Measurements from ENCODE around the gene ONECUT3.
A peak's percentile ranks its signal among the peaks of the same experiment; 100 is the strongest.

Gene ONECUT3

DNA sequence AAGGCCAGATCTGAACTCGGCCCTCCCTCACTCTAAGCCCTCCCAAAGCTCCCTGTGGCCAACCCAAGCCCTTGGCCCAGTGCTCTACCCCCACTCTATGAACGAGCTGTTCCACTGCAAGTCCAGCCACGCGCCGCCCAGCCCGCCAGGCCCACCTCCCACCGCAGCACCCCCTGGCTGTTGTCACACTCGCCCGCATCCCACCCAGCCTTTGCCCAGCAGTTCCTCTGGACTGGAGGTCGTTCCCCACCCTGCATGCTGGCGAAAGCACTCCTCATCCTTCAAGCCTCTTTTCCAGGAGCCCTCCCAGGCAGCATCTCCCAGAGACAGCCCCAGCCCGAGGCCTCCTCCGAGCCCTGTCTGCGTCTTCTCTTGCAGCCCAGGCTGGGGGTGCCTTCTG is 33.1 kb upstream of the ONECUT3 start:
- Mint-ChIP-seq H3K27me3 (ENCODE audit: low read depth, poor library complexity) (peaks cover 97% of the 10 kb centered on the region), H3K4me1 (peaks cover 23% of the 10 kb centered on the region), H3K36me3 (ENCODE audit: low read depth) (no peaks in the 10 kb centered on the region), H3K4me3 (no peak overlapping the region), H3K9me3 (peaks cover 16% of the 10 kb centered on the region), H3K27ac (no peak overlapping the region)
- no peak for TF ChIP-seq CTCF (IDR thresholded peaks at IDR 0.05)
- DNase-seq, result no peak

GRCh38 chr19:1725100-1726064 is 27.9 kb upstream of the ONECUT3 start:
- peaks cover 91% of the 10 kb centered on the region for H3K27me3 Mint-ChIP-seq (ENCODE audit: low read depth, poor library complexity)
- peaks cover 3% of the 10 kb centered on the region for H3K4me1 Mint-ChIP-seq
- no peaks in the 10 kb centered on the region for H3K36me3 Mint-ChIP-seq (ENCODE audit: low read depth)
- no peak overlapping the region for H3K27ac Mint-ChIP-seq
- peak overlapping the region; percentile 68 for H3K4me3 Mint-ChIP-seq
- no peak for TF ChIP-seq CTCF (IDR thresholded peaks at IDR 0.05)
- H3K9me3 Mint-ChIP-seq, result no peaks in the 10 kb centered on the region
- peak; percentile 88 for DNase-seq

DNA sequence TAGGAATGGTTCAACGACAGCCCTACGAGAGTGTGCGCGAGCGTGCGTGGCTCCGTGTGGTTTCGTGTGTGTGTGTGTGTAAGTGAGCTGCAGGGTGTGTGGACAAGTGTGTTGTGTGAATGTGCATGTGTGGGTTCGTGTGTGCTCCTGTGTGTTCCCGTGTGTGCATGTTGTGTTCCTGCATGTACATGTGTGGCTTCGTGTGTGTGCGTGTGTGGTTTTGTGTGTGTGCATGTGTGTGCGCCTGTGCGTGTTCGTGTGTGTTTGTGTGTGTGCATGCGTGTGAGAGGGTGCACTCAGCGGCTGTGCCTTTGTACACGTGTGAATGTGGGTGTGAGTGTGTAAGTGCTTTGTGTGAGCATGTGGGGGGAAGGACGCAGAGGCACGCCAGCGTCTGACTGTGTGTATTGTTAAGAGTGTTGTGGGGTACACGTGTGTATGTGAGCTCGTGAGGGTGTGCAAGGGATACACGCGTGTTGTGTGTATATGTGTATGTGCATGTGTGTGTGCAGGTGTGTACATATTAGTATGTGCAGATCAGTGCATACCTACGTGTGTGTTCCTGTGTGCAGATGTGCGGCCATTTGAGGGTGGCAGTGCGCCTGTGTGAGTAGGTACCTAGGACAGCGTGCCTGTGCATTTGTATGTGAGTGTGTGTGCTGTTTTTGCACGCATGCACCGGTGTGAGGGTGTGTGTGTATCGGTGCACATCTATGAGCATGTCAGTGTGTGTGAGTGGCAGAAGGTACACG is 24.3 kb upstream of the ONECUT3 start:
- TF ChIP-seq CTCF (IDR thresholded peaks at IDR 0.05), result no peak
- H3K27me3 Mint-ChIP-seq (ENCODE audit: low read depth, poor library complexity), result peaks cover 91% of the 10 kb centered on the region
- no peak overlapping the region for H3K27ac Mint-ChIP-seq
- H3K36me3 Mint-ChIP-seq (ENCODE audit: low read depth), result no peaks in the 10 kb centered on the region
- no peaks in the 10 kb centered on the region for H3K4me1 Mint-ChIP-seq
- no peak for DNase-seq
- no peak overlapping the region for H3K4me3 Mint-ChIP-seq
- no peaks in the 10 kb centered on the region for H3K9me3 Mint-ChIP-seq

DNA sequence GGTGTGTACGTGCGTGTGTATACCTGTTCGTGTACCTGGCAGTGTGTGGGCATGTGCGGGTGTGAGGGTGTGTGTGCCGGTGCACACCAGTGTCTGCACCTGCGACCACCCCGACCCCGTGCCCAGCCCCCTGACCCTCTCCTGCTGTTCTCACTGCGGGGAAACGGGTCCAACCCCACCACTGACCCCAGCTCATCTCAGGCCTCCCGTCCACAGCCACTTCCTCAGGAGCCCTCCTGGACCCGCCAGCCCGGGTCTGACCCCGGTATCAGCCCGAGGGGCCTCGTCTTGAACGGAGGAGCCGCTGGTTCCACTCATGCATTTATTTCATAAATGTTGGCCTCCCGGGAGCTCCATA is 23.8 kb upstream of the ONECUT3 start:
- H3K36me3 Mint-ChIP-seq (ENCODE audit: low read depth), result no peaks in the 10 kb centered on the region
- H3K9me3 Mint-ChIP-seq, result no peaks in the 10 kb centered on the region
- no peak overlapping the region for H3K4me3 Mint-ChIP-seq
- no peak for TF ChIP-seq CTCF (IDR thresholded peaks at IDR 0.05)
- H3K4me1 Mint-ChIP-seq, result no peaks in the 10 kb centered on the region
- no peak for DNase-seq
- no peak overlapping the region for H3K27ac Mint-ChIP-seq
- H3K27me3 Mint-ChIP-seq (ENCODE audit: low read depth, poor library complexity), result peaks cover 94% of the 10 kb centered on the region

- no peaks in the 10 kb centered on the region for H3K36me3 Mint-ChIP-seq (ENCODE audit: low read depth)
- no peak for TF ChIP-seq CTCF (IDR thresholded peaks at IDR 0.05)
- no peak for DNase-seq
- H3K27ac Mint-ChIP-seq, result no peak overlapping the region
- peaks cover 94% of the 10 kb centered on the region for H3K27me3 Mint-ChIP-seq (ENCODE audit: low read depth, poor library complexity)
- no peaks in the 10 kb centered on the region for H3K9me3 Mint-ChIP-seq
- no peaks in the 10 kb centered on the region for H3K4me1 Mint-ChIP-seq
- no peak overlapping the region for H3K4me3 Mint-ChIP-seq
Observed at GRCh38 chr19:1730157-1730556, 23.1 kb upstream of the ONECUT3 start.

Measured in nephron progenitor cell (in vitro differentiated cells).